Nephron progenitor cell (in vitro differentiated cells): ENCODE results near the gene FAIM2.

Experiments
- DNase-seq: peaks from one replicate; pipeline ENCODE4 v3.0.0; 2021
- H3K27ac Mint-ChIP-seq: 2 replicates; pipeline ENCODE4 v1.8.0; 2021; ENCODE audit warnings: mild to moderate bottlenecking, moderate library complexity, mixed read lengths
- H3K27me3 Mint-ChIP-seq: 2 replicates; pipeline ENCODE4 v1.8.0; 2021; ENCODE audit warnings: mild to moderate bottlenecking, low read depth, mixed read lengths; ENCODE audit not compliant: poor library complexity
- H3K36me3 Mint-ChIP-seq: 2 replicates; pipeline ENCODE4 v1.8.0; 2021; ENCODE audit warnings: low read depth, mixed read lengths
- H3K4me1 Mint-ChIP-seq: 2 replicates; pipeline ENCODE4 v1.8.0; 2021; ENCODE audit warnings: mixed read lengths
- H3K4me3 Mint-ChIP-seq: 2 replicates; pipeline ENCODE4 v1.8.0; 2021; ENCODE audit warnings: mild to moderate bottlenecking, moderate library complexity, mixed read lengths
- H3K9me3 Mint-ChIP-seq: 2 replicates; pipeline ENCODE4 v1.8.0; 2021; ENCODE audit warnings: mild to moderate bottlenecking, moderate library complexity, mixed read lengths
- CTCF ChIP-seq: fragments of 200-600 bp; sonication (generic); IDR thresholded peaks from 2 replicates; pipeline ENCODE4 v1.5.0; 2021; ENCODE audit warnings: antibody characterized with exemption

FAIM2 gene

GRCh38 chr12:49821373-49822287 is 82.1 kb downstream of the FAIM2 start:
- peaks cover 25% of the 10 kb centered on the region for H3K36me3 Mint-ChIP-seq
- H3K9me3 Mint-ChIP-seq, result no peaks in the 10 kb centered on the region
- peaks cover 34% of the 10 kb centered on the region for H3K4me1 Mint-ChIP-seq
- no peaks in the 10 kb centered on the region for H3K27me3 Mint-ChIP-seq
- DNase-seq, result no peak
- H3K4me3 Mint-ChIP-seq, result no peak overlapping the region
- TF ChIP-seq CTCF, result no peak
- H3K27ac Mint-ChIP-seq, result no peak overlapping the region

- Mint-ChIP-seq H3K27me3 (no peaks in the 10 kb centered on the region), H3K4me1 (peaks cover 15% of the 10 kb centered on the region), H3K36me3 (peaks cover 38% of the 10 kb centered on the region), H3K9me3 (no peaks in the 10 kb centered on the region), H3K4me3 (no peak overlapping the region), H3K27ac (peak overlapping the region; percentile 7)
- DNase-seq, result no peak
- TF ChIP-seq CTCF, result no peak
Observed at GRCh38 chr12:49819786-49820185, 83.9 kb downstream of the FAIM2 start.

GRCh38 chr12:49818241-49818895 is 85.3 kb downstream of the FAIM2 start:
- no peaks in the 10 kb centered on the region for H3K9me3 Mint-ChIP-seq
- H3K4me1 Mint-ChIP-seq, result peaks cover 8% of the 10 kb centered on the region
- no peak overlapping the region for H3K4me3 Mint-ChIP-seq
- TF ChIP-seq CTCF, result no peak
- H3K36me3 Mint-ChIP-seq, result peaks cover 47% of the 10 kb centered on the region
- H3K27ac Mint-ChIP-seq, result no peak overlapping the region
- DNase-seq, result no peak
- no peaks in the 10 kb centered on the region for H3K27me3 Mint-ChIP-seq
